Measurements from ENCODE around the gene CLIC3. TPM values are rescaled to one million over a fixed set of nuclear protein-coding genes. Genes with fewer than 3 reads are reported as not detected.

Gene CLIC3
- total RNA-seq, 1 experiment from 2014 or later, result not detected

DNA sequence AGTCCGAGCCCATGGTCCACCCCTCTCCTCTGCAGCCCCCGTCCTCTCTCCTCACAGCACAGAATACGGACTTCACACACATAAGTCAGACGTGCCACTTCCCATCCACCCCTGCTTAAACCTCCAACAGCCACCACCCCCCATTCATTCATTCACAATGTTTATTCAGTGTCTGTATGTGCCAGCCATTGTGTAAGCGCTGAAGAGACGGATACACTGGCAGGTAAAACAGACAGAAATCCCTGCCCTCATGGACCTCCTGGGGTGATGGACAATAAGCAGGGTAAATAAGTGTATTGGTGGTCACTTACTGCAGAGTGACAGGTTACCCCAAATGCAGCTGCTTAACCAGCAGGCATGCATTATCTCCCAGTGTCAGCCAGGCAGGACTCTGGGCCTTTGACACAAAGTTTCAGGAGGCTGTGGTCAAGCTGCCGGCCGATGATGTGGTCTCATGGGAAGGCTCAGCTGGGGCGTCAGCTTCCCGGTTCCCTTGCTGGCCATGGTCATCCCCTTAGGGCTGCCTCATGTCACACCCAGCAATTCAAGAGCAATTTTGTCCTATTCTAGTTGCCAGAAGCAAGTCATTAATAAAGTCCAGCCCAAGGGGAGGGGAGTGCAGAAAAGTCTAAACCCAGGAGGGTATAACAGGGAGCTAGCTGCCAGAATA lies 6.0 kb downstream of the CLIC3 start:
- in situ Hi-C loops (cut with HindIII; ENCODE audit: low pct_unique_long_range_greater_than_20kb, low sequenced_read_pairs), result no loop called here
- no peak for DNase-seq (ENCODE audit: low read depth)

- in situ Hi-C loops (cut with HindIII; ENCODE audit: low pct_unique_long_range_greater_than_20kb, low sequenced_read_pairs), result no loop called here
Measured at GRCh38 chr9:136988872-136989271, 7.5 kb downstream of the CLIC3 start.

GRCh38 chr9:136985853-136986252 lies 10.5 kb downstream of the CLIC3 start:
- in situ Hi-C loops (cut with HindIII; ENCODE audit: low pct_unique_long_range_greater_than_20kb, low sequenced_read_pairs), result no loop called here
- no peak for DNase-seq (ENCODE audit: low read depth)

More at GRCh38 chr9:136988872-136989271, 7.5 kb downstream of the CLIC3 start:
- DNase-seq (ENCODE audit: low read depth), result no peak

DNA sequence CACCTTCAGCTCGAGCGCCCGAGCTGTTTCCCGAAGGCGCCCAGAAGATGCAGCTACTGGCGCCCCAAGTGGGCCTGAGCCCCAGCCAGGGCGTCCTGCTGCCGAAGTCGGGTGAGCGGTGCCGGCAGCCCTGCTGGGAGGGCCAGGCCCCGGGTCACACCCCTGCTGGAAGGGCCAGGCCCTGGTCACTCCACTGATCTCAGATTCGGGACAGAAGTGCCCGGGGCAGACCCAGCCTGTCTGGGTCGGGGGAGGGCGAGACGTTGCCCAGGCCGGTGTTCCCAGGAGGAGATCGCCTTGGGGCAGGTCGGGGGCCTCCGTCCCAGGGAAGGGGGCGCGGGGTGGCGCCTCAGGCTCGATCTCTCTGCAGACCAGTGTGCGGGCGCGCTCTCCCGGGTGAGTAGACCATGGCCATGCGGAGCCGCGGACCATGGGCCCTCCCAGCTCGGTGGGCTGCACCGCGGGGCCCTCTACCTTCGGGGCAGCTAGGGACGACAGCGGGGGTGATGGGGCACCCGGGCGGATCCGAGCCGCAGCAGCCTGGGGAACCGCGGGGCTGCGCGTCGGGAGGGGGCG lies 11.3 kb downstream of the CLIC3 start:
- DNase-seq (ENCODE audit: low read depth), result no peak
- in situ Hi-C loops (cut with HindIII; ENCODE audit: low pct_unique_long_range_greater_than_20kb, low sequenced_read_pairs), result no loop called here

DNA sequence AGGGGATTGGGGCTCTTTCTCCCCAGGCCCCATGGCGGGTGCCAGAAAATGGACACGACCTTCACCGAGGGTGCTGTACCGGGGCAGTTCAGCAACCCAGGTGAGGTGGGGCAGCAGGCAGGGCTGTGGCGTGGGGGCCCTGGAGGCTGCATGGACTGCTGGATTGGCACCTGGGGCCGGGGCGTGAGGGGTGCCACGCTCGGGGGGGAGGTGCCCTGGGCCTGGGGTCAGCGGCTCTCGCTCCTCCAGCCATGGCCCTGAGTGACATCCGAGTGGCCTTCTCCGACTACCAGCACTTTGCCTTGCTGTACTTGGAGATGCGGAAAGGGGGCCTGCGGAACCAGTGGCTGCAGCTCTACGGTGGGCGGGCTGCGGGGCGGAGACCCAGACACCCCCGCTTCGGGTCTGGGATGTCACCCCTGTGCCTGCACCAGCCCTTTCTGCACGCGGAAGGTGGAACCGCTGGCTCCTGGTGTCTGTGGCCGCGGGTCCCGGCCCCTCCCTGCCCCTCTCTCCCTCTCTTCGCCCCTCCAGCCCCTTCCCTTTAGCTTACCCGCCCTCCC lies 11.8 kb downstream of the CLIC3 start:
- DNase-seq (ENCODE audit: low read depth), result no peak
- in situ Hi-C loops (cut with HindIII; ENCODE audit: low pct_unique_long_range_greater_than_20kb, low sequenced_read_pairs), result no loop called here

DNA sequence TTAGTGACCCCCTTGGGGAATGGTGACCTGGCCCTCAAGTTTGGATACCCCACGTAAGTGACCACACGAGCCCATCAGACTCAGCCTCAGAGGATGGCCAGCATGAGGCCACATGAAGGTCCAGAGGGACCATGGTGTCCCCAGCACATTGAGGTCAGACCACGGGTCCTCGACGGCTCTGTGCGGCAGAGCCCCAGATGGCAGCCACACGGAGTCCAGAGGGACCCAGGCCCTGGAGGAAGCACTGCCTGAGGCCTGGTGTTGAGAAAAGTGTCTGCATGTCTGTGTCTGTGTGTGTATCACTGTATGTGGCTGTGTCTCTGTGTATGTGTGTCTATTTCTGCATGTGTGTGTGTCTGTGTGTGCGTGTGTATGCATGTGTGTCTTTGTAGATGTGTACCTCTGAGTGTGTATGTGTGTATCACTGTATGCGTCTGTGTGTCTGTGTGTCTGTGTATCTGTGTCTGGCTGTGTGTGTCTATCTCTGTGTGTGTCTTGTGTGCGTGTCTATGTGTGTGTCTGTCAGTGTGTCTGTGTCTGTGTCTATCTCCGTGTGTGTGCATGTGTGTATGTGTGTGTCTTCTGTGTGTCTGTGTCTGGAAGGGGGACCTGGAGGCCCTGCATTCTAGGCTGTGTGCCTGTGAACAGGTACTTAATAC lies 12.6 kb downstream of the CLIC3 start:
- DNase-seq (ENCODE audit: low read depth), result no peak
- in situ Hi-C loops (cut with HindIII; ENCODE audit: low pct_unique_long_range_greater_than_20kb, low sequenced_read_pairs), result no loop called here

- DNase-seq (ENCODE audit: low read depth), result no peak
- in situ Hi-C loops (cut with HindIII; ENCODE audit: low pct_unique_long_range_greater_than_20kb, low sequenced_read_pairs), result no loop called here
Measured at GRCh38 chr9:136983167-136983566, 13.2 kb downstream of the CLIC3 start.

GRCh38 chr9:136982232-136983051 lies 13.9 kb downstream of the CLIC3 start, which contains the start of gene LCNL1:
TSS of gene LCNL1 (plus strand) at chr9:136982993. CDS start at chr9:136983587, 594 bp downstream.
- in situ Hi-C loops (cut with HindIII; ENCODE audit: low pct_unique_long_range_greater_than_20kb, low sequenced_read_pairs), result no loop called here
- no peak for DNase-seq (ENCODE audit: low read depth)

DNA sequence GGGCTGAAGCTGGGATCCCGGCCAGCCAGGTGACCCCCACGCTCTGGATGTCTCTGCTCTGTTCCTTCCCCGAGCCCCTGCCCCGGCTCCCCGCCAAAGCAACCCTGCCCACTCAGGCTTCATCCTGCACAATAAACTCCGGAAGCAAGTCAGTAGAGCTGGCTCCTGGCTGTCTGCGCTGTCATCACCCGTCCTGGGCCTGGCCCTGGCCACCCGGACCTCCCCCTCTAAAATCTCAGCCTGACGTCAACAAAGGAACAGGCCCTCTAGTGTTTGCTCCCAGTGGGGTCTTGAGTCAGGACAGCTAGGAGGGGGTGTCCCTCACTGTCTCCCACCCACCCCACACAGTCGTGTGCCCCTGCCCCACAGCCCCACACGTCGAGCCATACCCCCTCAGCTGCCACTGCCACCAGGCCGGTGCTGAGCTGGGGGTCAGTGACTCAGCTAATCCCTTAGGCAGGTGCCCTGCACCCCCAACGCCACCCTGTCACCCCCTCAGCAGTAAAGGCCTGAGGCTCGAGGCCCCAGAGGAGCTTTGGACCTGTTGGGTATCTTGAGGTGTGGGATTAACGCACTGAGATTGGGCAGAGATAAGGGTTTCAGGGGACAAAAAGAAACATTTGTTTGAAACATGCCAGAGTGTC lies 14.7 kb downstream of the CLIC3 start:
- in situ Hi-C loops (cut with HindIII; ENCODE audit: low pct_unique_long_range_greater_than_20kb, low sequenced_read_pairs), result no loop called here
- no peak for DNase-seq (ENCODE audit: low read depth)

- no peak for DNase-seq (ENCODE audit: low read depth)
- in situ Hi-C loops (cut with HindIII; ENCODE audit: low pct_unique_long_range_greater_than_20kb, low sequenced_read_pairs), result no loop called here
Measured at GRCh38 chr9:136980669-136981478, 15.5 kb downstream of the CLIC3 start.

DNA sequence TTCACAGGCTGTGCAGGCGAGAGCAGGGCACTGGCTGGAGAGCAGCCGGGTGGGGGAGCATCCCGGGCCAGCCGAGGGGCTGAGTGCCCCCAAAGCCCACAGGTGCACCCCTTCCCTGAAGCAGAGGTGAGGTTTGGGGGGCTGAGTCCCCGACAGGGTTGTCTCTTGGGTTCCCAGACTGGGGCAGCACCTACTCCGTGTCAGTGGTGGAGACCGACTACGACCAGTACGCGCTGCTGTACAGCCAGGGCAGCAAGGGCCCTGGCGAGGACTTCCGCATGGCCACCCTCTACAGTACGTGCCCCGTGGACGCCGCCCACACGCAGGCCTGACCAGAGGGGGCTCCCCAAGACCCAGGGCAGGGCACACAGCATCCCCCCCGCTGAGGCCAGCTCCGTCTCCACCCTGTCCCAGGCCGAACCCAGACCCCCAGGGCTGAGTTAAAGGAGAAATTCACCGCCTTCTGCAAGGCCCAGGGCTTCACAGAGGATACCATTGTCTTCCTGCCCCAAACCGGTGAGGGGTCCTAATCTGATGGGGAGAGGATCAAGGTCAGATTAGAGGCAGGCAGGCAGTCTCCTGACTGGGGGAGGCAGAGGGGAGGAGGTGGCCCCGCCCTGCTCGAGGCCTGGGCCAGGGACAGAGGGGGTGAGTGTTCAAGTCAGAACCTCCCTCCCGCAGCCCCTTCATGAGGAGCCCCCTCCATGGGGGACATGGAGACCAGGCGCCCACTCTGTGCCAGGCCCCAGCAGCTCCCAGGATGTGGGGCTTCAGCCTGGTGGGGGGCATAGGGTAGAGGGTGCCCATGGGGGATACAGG lies 16.4 kb downstream of the CLIC3 start:
- in situ Hi-C loops (cut with HindIII; ENCODE audit: low pct_unique_long_range_greater_than_20kb, low sequenced_read_pairs), result no loop called here
- DNase-seq (ENCODE audit: low read depth), result no peak

- DNase-seq (ENCODE audit: low read depth), result no peak
- in situ Hi-C loops (cut with HindIII; ENCODE audit: low pct_unique_long_range_greater_than_20kb, low sequenced_read_pairs), result no loop called here
Measured at GRCh38 chr9:136978865-136979544, 17.4 kb downstream of the CLIC3 start.

- in situ Hi-C loops (cut with HindIII; ENCODE audit: low pct_unique_long_range_greater_than_20kb, low sequenced_read_pairs), result no loop called here
- DNase-seq (ENCODE audit: low read depth), result peak; percentile 59
Measured at GRCh38 chr9:136978073-136978864, 18.1 kb downstream of the CLIC3 start.

DNA sequence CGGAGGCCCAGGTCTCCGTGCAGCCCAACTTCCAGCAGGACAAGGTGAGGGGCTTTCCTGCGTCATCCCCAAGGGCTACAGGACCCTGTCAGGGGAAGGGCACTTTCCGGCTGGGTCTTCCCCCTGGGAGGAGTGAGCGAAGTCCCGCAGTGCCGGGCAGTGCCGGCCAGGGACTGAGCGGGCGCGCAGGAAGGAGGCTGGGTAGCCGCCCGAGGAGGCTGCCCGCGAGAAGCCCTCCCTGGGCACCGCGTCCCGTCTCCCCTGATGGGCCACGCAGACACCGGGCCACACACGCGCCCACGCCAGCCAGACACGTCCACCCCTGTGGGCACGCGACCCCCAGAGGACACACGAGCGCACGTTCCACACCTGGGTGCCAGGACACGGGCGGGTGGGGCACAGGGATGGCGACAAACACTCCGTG lies 18.7 kb downstream of the CLIC3 start:
- in situ Hi-C loops (cut with HindIII; ENCODE audit: low pct_unique_long_range_greater_than_20kb, low sequenced_read_pairs), result no loop called here
- no peak for DNase-seq (ENCODE audit: low read depth)

- in situ Hi-C loops (cut with HindIII; ENCODE audit: low pct_unique_long_range_greater_than_20kb, low sequenced_read_pairs), result no loop called here
- no peak for DNase-seq (ENCODE audit: low read depth)
Measured at GRCh38 chr9:136977223-136977622, 19.1 kb downstream of the CLIC3 start, which contains the start of gene PTGDS. TSS of gene PTGDS (plus strand) at chr9:136977504. CDS start at chr9:136977579, 75 bp downstream.

All from Caki2 (cell line).